GM20000 (cell line): ENCODE results near the gene PFKP.

Source experiments
- DNase-seq: peaks from one replicate; pipeline ENCODE4 v3.0.0; 2012; ENCODE audit warnings: low spot score
- TF ChIP-seq, protein P1 (sequence below): IDR thresholded peaks from 2 replicates; pipeline ENCODE4 v1.5.1; 2012; ENCODE audit warnings: mild to moderate bottlenecking, control low read depth; ENCODE audit errors: extremely low read depth, missing control alignments

The PFKP gene

DNA sequence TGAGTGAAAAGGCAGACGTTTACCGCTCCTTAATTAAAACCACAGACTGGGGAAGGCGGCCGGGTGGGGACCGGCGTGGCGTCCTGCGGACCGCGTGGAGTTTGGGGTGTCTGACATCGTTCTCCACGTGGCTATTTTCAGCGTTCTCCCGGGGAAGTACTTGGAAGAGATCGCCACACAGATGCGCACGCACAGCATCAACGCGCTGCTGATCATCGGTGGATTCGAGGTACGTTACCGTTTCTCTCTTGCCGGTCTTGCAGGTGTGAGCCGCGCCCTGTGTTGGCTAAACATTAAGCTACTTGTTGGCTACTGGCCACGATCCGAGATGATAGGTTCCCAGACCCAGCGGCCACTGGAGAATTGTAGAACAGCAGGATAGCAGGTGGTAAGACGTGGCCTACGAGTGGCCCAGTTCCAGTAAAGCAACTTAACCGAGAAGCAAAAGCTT, 51.3 kb downstream of the PFKP start:
- DNase-seq = no peak
- TF ChIP-seq, protein P1, sequence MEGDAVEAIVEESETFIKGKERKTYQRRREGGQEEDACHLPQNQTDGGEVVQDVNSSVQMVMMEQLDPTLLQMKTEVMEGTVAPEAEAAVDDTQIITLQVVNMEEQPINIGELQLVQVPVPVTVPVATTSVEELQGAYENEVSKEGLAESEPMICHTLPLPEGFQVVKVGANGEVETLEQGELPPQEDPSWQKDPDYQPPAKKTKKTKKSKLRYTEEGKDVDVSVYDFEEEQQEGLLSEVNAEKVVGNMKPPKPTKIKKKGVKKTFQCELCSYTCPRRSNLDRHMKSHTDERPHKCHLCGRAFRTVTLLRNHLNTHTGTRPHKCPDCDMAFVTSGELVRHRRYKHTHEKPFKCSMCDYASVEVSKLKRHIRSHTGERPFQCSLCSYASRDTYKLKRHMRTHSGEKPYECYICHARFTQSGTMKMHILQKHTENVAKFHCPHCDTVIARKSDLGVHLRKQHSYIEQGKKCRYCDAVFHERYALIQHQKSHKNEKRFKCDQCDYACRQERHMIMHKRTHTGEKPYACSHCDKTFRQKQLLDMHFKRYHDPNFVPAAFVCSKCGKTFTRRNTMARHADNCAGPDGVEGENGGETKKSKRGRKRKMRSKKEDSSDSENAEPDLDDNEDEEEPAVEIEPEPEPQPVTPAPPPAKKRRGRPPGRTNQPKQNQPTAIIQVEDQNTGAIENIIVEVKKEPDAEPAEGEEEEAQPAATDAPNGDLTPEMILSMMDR = no peak

DNA sequence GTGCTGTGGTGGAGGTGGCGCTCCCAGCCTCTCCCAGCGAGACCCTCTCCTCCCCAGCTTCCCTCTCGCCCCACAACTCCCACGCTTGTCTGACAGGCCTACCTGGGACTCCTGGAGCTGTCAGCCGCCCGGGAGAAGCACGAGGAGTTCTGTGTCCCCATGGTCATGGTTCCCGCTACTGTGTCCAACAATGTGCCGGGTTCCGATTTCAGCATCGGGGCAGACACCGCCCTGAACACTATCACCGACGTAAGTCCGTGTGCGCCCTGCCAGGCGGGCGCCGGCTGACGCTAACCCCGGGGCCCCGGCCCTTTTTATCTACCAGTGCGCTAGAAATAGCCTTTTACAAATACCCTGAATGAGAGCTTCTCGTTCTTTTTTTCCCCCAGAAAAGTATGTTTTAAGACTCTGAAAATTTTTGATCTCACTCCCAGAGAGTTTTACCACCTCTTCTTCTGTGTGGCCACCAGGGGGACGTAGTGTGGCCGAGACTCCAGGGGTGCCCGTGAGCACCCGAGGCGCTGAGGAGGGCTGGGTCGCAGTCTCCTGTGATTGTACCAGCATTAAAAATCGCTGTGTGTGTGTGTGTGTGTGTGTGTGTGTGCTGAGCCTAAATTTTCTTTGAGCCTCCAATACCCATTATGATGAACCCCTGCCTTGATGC, 52.6 kb downstream of the PFKP start:
- no peak for DNase-seq
- TF ChIP-seq, protein P1 = no peak

DNA sequence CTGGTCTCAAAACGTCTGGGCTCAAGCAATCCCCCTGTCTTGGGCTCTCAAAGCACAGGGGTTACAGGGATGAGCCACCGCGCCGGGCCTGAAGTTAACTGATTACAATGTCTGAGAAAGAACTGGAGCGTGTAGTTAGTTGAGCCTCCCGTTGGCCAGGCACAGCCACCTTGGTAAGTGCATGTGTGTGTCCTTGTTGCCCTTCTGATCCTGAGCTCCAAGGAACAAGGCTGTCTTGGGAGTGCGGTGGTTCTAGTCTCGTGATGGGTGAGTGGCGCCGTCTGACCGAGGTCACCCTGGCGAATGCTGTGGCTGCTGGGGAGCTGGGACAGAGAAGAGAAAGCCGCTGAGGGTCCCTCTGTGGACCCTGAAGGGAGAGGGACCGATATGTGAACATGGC, 54.7 kb downstream of the PFKP start:
- TF ChIP-seq, protein P1 = no peak

DNA sequence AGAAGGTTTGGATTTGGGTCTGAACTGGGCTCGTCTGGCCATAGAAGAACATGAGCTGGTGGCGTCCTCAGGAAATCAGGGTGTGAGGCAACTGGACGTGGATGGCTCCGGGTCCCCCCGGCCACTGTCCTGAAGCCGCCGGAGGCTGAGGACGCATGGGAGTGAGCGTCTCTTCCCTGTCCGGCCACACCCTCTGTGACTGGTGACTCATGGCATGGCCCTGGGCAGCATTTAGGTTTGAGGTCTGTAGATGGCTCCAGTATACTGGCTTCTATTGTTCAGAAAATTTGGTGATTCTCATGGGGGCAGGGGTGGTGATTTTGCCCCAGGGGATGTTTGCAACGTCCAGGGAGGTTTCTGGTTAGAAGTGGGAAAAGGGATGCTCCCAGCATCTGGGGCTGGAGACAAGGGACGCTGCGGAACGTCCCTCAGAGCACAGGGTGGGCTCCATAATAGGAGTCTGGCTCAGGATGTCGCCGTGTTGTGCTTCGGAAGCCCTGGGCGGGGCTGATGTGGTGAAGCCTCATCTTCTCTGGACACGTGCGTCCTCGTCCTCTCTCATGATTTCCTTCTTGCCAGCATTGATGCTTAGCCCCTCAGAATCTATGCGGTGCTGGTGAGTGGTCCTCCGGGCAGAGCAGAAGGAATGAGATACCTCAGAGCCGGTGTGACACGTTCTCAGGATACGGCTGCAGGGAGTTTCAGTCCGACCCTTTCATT, 55.3 kb downstream of the PFKP start:
- TF ChIP-seq, protein P1 = no peak
- no peak for DNase-seq

More for the DNA sequence above, 54.7 kb downstream of the PFKP start:
- DNase-seq = no peak

DNA sequence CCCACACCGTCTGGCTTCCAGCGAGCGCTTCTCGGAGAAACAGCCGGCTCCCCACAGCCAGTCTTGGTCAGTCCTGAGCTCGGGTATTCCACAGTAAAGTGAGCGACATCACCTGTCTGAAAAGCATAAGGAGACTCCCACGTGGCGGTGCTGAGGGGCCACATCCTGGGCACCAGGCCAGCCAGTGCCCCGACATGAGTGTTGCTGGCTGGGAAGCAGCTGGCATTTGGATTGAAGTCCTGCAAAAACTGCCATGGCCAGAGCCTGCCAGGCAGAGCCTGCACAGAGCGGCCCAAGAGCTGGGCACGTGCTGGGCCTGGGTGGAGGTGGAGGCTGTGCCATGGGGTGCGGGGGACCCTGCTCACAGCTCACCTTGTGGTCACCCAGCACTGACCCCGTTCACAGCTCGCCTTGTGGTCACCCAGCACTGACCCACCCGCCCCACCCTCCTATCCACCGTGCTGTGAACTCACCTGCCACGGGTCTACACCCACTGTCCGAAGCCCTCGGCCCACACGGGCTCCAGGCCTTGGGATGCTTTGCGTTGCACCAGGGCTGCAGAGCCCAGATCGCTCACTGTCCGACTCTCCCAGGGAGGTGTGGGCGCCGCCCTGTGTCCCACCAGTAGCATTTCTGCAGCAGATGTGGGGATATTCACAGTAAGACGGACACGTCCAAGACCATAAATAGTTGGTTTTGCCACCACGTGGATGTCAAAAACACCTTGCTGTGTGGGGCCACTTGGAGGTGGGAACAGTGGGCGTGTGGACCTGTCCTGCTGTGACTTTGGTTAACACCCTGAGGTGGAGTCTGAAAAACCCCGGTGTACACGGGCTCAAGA, 56.4 kb downstream of the PFKP start:
- TF ChIP-seq, protein P1 = no peak
- DNase-seq = no peak

DNA sequence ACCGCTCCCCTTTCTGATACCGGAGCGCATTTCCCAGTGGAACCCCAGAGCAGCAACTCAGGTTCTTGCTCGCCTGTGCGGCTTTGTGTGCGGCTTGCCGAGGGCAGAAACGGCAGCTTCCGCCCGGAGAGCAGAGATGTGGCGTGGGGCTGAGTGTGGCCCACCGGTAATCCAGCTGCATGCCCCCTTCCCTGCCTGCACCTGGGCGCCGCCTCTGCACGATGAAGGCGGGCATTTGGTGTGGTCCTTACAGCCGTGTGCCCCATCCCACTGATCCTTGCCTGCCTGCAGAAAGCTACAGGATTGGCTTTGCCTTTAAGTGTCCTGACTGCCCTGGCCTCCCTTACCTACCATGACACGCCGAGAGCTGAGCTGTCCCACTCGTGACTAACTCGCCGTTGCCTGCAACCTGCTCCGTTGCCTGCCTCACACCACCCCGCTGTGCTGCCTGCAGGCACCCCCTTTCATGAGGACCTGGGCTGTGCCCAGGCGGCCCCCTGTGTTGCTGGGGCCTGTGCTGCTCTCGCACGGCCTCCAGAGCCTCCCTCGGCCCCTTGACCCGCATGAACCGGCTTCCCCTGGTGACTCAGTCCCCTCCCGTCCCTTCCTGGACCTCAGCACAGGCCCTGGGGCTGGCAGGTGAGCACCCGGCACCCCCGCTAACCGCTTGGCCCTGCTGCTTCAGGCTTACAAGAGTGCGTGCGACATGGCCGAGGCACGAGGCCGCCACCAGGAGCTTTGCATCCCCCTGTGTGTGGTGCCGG, 57.2 kb downstream of the PFKP start:
- DNase-seq = no peak
- TF ChIP-seq, protein P1 = no peak
